Measurements from ENCODE around the gene RTP3. TPM values are rescaled to one million over a fixed set of nuclear protein-coding genes. Genes with fewer than 3 reads are reported as not detected.
A peak's percentile ranks its signal among the peaks of the same experiment; 100 is the strongest.

RTP3 gene
- total and polyA plus RNA-seq, 2 experiments from 2014 or later = 0.16 TPM; not detected in 1

DNA sequence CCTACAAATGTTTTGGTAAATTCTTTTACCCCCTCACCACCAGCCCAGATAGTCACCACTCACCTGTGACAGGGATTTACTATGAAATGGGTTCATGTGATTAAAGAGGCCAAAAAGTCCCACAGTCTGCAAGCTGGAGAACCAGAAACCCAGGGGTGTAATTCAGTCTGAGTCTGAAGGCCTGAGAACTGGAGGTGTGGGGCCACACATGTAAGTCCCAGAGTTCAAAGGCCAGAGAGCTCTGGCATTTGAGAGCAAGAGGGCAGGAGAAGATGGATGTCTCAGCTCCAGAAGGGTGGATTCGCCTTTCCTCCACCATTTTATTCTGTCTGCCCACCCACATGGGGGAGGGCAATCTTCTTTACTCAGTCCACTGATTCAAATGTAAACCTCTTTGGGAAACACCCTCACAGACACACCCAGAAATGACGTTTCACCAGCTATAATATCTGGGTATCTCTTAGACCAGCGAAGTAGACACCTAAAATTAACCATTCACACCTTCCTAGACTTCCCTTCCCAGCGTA lies 11.9 kb downstream of the RTP3 start:
- TF ChIP-seq ZNF331 (CRISPR knock-in tag; IDR thresholded peaks at IDR 0.05; ENCODE audit: low read depth) = no peak
- no peak for TF ChIP-seq STAT1 (IDR thresholded peaks at IDR 0.05; ENCODE audit: unreplicated experiment)
- TF ChIP-seq CTCF (conservative IDR thresholded peaks at IDR 0.05; ENCODE audit: low read depth in 2 of 2) = no peak
- TF ChIP-seq, protein P1, sequence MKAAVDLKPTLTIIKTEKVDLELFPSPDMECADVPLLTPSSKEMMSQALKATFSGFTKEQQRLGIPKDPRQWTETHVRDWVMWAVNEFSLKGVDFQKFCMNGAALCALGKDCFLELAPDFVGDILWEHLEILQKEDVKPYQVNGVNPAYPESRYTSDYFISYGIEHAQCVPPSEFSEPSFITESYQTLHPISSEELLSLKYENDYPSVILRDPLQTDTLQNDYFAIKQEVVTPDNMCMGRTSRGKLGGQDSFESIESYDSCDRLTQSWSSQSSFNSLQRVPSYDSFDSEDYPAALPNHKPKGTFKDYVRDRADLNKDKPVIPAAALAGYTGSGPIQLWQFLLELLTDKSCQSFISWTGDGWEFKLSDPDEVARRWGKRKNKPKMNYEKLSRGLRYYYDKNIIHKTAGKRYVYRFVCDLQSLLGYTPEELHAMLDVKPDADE (IDR thresholded peaks at IDR 0.05) = no peak
- TF ChIP-seq JUNB (IDR thresholded peaks at IDR 0.05; ENCODE audit: unreplicated experiment) = no peak
- no peak for TF ChIP-seq ZNF462 (CRISPR knock-in tag; IDR thresholded peaks at IDR 0.05)
- no peak for TF ChIP-seq EZH2phosphoT487 (IDR thresholded peaks at IDR 0.05; ENCODE audit: unreplicated experiment)
- TF ChIP-seq POLR2AphosphoS5 (IDR thresholded peaks at IDR 0.05; ENCODE audit: low read depth) = no peak
- TF ChIP-seq CREB1 (CRISPR knock-in tag; IDR thresholded peaks at IDR 0.05; ENCODE audit: low read depth) = no peak
- no peak for TF ChIP-seq ZNF114 (CRISPR knock-in tag; IDR thresholded peaks at IDR 0.05)
- no peaks in the 10 kb centered on the region for H3K27me3 ChIP-seq (ENCODE audit: insufficient read depth)
- H4K20me1 ChIP-seq (replicated peaks; ENCODE audit: insufficient read depth) = no peaks in the 10 kb centered on the region
- Mint-ChIP-seq H3K4me1 (peaks cover 24% of the 10 kb centered on the region), H3K27ac (no peak overlapping the region), H3K27me3 (ENCODE audit: insufficient read depth, low read depth, poor library complexity) (peaks cover 17% of the 10 kb centered on the region), H3K36me3 (ENCODE audit: low read depth) (no peaks in the 10 kb centered on the region; the same call in 2 of the 3 replicates), H3K4me3 (no peak overlapping the region), H3K9me3 (no peaks in the 10 kb centered on the region)
- H3F3A ChIP-seq (replicated peaks; ENCODE audit: low read depth) = peaks cover 8% of the 10 kb centered on the region; the same call in 1 of the 2 replicates
- no peak for ATAC-seq
- H3K36me3 ChIP-seq (ENCODE audit: insufficient read depth) = no peaks in the 10 kb centered on the region
- H3K4me1 ChIP-seq (ENCODE audit: insufficient read depth) = peaks cover 24% of the 10 kb centered on the region
- H3K79me2 ChIP-seq (replicated peaks; ENCODE audit: insufficient read depth) = no peaks in the 10 kb centered on the region
- H2AFZ ChIP-seq = peak overlapping the region; percentile 60; the same call in 1 of the 2 replicates
- no peak overlapping the region for H3K4me3 ChIP-seq
- no peak overlapping the region for H3K27ac ChIP-seq (ENCODE audit: low read depth)
- DNase-seq (ENCODE audit: low spot score) = no peak
- no peak overlapping the region for H3K4me2 ChIP-seq
- H3K9me2 ChIP-seq (ENCODE audit: insufficient read depth) = no peaks in the 10 kb centered on the region; the same call in 1 of the 2 replicates

All from GM23338 (cell line).